CD4-positive, alpha-beta T cell treated with Interleukin-1 beta for 1 hour (primary cell): ENCODE data around the gene ADGRD1.
"Not testable (repeated sequence)": the region's sequence is repeated elsewhere in the genome, so short reads cannot be mapped to it uniquely, and the experiment has no call there.

ENCODE experiments used
- DNase-seq, 2 donors: peaks; one replicate each; pipeline ENCODE4 v3.0.0-alpha.2; 2020 to 2022

The ADGRD1 gene

DNA sequence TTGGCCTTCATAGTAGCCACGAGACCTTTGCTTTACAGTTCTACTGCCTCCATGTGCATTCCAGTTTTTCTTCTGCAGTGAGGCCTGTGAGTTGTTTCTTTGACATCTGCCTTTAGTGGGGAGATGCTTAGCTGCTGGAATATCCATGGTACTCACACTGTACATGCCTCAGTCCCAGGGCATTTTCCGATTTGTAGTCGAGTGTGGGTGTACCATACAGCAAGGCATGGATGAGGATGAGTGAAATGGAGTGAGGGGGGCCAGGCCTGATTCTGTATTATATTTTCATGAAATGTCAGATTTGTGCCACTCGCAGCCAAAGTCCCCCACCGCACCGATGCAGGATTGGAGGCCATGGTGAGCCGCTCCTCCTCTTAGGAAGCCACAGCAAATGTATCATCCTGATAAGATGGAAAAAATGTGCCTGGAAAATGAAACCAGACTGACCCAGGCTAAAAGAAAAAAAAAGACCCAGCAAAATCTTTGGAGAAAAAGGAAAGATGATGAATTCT lies 173.0 kb downstream of the ADGRD1 start:
- no peak for DNase-seq

GRCh38 chr12:131128556-131128955 lies 174.8 kb downstream of the ADGRD1 start:
- no peak for DNase-seq

- DNase-seq = not testable (repeated sequence)
These were observed 175.4 kb downstream of the ADGRD1 start for GRCh38 chr12:131128966-131129619.

- DNase-seq = no peak
These were observed 176.1 kb downstream of the ADGRD1 start for GRCh38 chr12:131129839-131130238.

- no peak for DNase-seq
These were observed 176.7 kb downstream of the ADGRD1 start for GRCh38 chr12:131130311-131130911.

DNA sequence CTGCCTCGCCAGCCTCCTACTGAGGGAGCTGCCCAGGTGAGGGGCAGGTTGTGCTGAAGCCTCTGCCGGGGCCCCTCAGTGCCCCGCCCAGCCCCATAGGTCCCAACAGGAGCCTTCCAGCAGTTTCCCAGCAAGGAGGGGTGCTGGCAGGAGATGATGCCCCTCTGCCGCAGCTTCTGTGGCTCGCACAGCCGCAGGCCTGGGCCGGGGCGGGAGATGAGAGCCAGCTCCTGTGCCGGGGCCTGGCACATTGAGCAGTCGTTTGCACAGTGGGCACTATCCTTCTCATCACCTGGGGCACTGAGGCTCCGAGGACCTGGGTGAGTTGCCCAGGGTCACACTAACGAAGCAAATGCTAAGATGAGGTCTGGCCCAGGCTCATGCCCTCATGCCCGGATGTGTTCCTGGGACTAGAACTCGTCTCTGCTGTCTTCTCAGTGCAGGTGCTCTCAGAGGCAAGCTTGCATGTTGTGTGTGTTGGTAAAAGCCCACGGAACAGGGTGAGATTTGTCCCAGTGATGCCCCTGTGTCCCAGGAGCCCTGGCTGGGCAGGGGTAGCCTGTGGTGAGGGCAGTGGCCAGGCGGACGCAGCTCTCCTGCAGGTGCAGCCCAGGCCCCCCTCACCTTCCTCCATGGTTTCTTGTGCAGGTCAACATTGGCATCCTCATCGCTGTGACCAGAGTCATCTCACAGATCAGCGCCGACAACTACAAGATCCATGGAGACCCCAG lies 177.5 kb downstream of the ADGRD1 start:
- no peak for DNase-seq

GRCh38 chr12:131131808-131132117 lies 178.1 kb downstream of the ADGRD1 start:
- DNase-seq = no peak

- DNase-seq = peak; percentile 58 to 68
These were observed 178.6 kb downstream of the ADGRD1 start for GRCh38 chr12:131132118-131132892.

GRCh38 chr12:131133015-131133905 lies 179.6 kb downstream of the ADGRD1 start:
- DNase-seq = no peak

DNA sequence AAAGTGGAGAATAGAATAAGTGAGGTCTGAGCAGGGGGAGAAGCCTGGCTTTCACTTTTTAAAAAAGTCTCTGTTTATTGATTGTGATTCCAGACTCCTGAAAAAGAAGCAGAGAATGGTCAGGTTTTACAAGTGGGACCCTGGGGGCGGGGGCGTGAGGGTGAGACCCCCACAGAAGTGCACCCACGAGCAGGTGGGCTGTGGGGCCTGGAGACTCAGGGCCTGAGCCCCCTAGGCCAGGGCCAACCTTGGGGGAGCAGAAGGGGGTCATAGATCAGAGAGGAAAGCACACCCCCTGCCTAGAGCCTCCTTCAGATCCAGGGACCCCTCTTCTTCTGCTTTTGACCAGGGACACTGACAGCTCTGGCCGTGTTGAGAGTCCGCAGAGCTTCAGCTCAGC lies 180.3 kb downstream of the ADGRD1 start:
- DNase-seq = no peak

DNA sequence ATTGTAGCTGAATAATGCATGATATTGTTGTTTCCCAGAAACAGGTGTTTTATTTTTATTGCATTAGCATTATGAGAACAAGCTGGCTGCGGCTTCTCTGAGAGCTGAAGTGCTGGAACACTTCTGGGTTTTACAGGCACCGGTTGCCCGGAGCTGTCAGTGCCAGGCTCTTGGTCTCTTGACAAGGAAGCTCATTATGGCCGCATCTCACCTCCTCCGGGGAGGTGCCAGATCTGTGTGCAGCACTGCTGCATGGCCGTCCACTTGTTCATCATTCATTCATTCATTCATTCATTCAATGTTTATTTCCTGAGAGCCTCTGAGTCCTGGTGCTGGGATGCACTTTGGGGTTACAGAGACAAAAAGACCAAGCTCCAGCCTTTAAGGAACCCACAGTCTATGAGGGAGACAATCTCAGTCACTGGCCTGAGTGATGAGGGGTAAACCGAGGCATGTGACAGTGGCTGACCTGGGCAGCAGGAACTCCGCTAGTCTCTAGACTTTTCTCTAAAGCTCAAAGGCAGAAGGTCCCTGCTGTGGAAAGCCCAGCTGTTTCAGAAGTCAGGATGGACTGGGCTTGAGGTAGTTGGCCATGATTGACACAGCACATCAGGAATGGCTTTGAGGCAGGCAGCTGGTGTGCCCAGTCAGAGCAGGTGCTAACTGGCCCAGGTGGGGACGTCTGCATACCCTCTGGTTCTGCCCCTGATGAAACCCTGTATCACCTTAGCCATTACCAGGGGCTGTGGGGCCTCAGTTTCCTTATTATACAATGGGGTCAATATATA lies 181.0 kb downstream of the ADGRD1 start:
- DNase-seq = no peak

GRCh38 chr12:131135311-131135785 lies 181.6 kb downstream of the ADGRD1 start:
- no peak for DNase-seq

- DNase-seq = no peak
These were observed 182.3 kb downstream of the ADGRD1 start for GRCh38 chr12:131135786-131136538.

GRCh38 chr12:131136539-131136872 lies 182.8 kb downstream of the ADGRD1 start:
- no peak for DNase-seq

GRCh38 chr12:131137009-131137835 lies 183.5 kb downstream of the ADGRD1 start:
- DNase-seq = no peak

- DNase-seq = no peak
These were observed 184.3 kb downstream of the ADGRD1 start for GRCh38 chr12:131137836-131138637.

GRCh38 chr12:131138638-131139362 lies 185.1 kb downstream of the ADGRD1 start:
- no peak for DNase-seq
